Endothelial cell of umbilical vein (primary cell): ENCODE data around the gene DHRS12. TPM values are rescaled to one million over a fixed set of nuclear protein-coding genes. Genes with fewer than 3 reads are reported as not detected.

ENCODE experiments used
- BruUV-seq: library from RNA; stranded (reverse); fragments of 400-500 nt; replicated peaks from 2 replicates; lab custom pipeline; 2021; lab: Mats Ljungman, UMichigan
- CTCF ChIA-PET: fragments of 300-600, 350-600 bp; sonication (Branson Sonifier 250); formaldehyde crosslinking; loops from one replicate; lab custom pipeline; 2021; ENCODE audit warnings: antibody characterized with exemption, inconsistent platforms; lab: Charles Lee
- POLR2A ChIA-PET: fragments of 300-600, 350-600 bp; sonication (Branson Sonifier 250); formaldehyde crosslinking; loops from one replicate; lab custom pipeline; 2021; ENCODE audit warnings: antibody characterized with exemption, inconsistent platforms; lab: Charles Lee
- DNase-seq: peaks from one replicate; pipeline ENCODE4 v3.0.0-alpha.2; 2011; ENCODE audit warnings: low read depth, low spot score
- FAIRE-seq: peaks from 2 replicates; lab custom pipeline; 2011; peaks lifted over from hg19 to GRCh38; lab: Jason Lieb, UNC
- H2AFZ ChIP-seq: 2 replicates; pipeline ENCODE4 v1.6.0; 2012; ENCODE audit warnings: low read depth, low read length, control low read depth, inconsistent platforms
- H3K27ac ChIP-seq: 2 replicates; pipeline ENCODE4 v1.5.1; 2011; ENCODE audit warnings: low read depth, mild to moderate bottlenecking, control low read depth, low read length, moderate library complexity; ENCODE audit not compliant: insufficient read depth
- H3K27me3 ChIP-seq, 2 experiments: 2 replicates each; pipeline versions ENCODE4 v1.6.0 to v1.6.1; 2011; ENCODE audit warnings: low read length in 2 of 2, mixed read lengths in 1 of 2; ENCODE audit not compliant: control insufficient read depth in 2 of 2, insufficient read depth in 2 of 2
- H3K36me3 ChIP-seq, 2 experiments: 2 replicates in 1 of 2; 3 replicates in 1 of 2; pipeline ENCODE4 v1.5.1; 2011; ENCODE audit warnings: low read length in 2 of 2, mild to moderate bottlenecking in 1 of 2, moderate library complexity in 1 of 2; ENCODE audit not compliant: control insufficient read depth in 2 of 2, insufficient read depth in 2 of 2; ENCODE audit errors: extremely low read depth in 1 of 2
- H3K4me1 ChIP-seq: 3 replicates; pipeline ENCODE4 v1.5.1; 2011; ENCODE audit warnings: mild to moderate bottlenecking, low read length; ENCODE audit not compliant: control insufficient read depth, insufficient read depth; ENCODE audit errors: extremely low read depth
- H3K4me2 ChIP-seq: 2 replicates; pipeline ENCODE4 v1.6.1; 2011; ENCODE audit warnings: low read length, control low read depth, mixed read lengths; ENCODE audit not compliant: insufficient read depth
- H3K4me3 ChIP-seq, 3 experiments: fragments of 200-600 bp in 1 of 3; sonication (generic), shearing (Covaris generic) in 1 of 3; replicated peaks in 1 of 3; 2 replicates each; pipeline ENCODE4 v1.5.1; 2011 to 2016; ENCODE audit warnings: control low read depth in 3 of 3, low read length in 3 of 3, mild to moderate bottlenecking in 2 of 3, inconsistent platforms in 1 of 3, low read depth in 1 of 3, moderate library complexity in 1 of 3; ENCODE audit not compliant: insufficient read depth in 1 of 3
- H3K79me2 ChIP-seq: 2 replicates; pipeline ENCODE4 v1.6.0; 2012; ENCODE audit warnings: low read length, inconsistent platforms; ENCODE audit not compliant: control insufficient read depth, insufficient read depth
- H3K9ac ChIP-seq: replicated peaks from 2 replicates; pipeline ENCODE3; 2011; ENCODE audit warnings: low read length, control low read depth; ENCODE audit not compliant: insufficient read depth; ENCODE audit errors: extremely low read depth
- H3K9me1 ChIP-seq: replicated peaks from 3 replicates; pipeline ENCODE4 v1.6.0; 2011; ENCODE audit warnings: mild to moderate bottlenecking, low read length; ENCODE audit not compliant: control insufficient read depth, insufficient read depth; ENCODE audit errors: extremely low read depth
- H3K9me3 ChIP-seq: replicated peaks from 2 replicates; pipeline ENCODE4 v1.5.1; 2012; ENCODE audit warnings: low read length, inconsistent platforms; ENCODE audit not compliant: control insufficient read depth, insufficient read depth
- H4K20me1 ChIP-seq: replicated peaks from 2 replicates; pipeline ENCODE3; 2011; ENCODE audit warnings: mild to moderate bottlenecking, low read length; ENCODE audit not compliant: control insufficient read depth, insufficient read depth; ENCODE audit errors: extremely low read depth
- CTCF ChIP-seq, 2 donors: IDR thresholded peaks; 1 replicate in 1 of 2; 2 replicates in 1 of 2; pipeline ENCODE4 v1.5.1; 2011; ENCODE audit warnings: low read length in 2 of 2, mild to moderate bottlenecking in 2 of 2, moderate library complexity in 2 of 2, control low read depth in 1 of 2, inconsistent platforms in 1 of 2, low read depth in 1 of 2; ENCODE audit not compliant: insufficient read depth in 1 of 2; ENCODE audit errors: extremely low read depth in 1 of 2
- EZH2 ChIP-seq: IDR thresholded peaks from 2 replicates; pipeline ENCODE4 v1.6.1; 2012; ENCODE audit warnings: borderline replicate concordance, low read depth, mild to moderate bottlenecking, moderate library complexity, low read length, inconsistent platforms; ENCODE audit not compliant: severe bottlenecking
- FOS ChIP-seq: IDR thresholded peaks from 2 replicates; pipeline ENCODE4 v1.6.1; 2011; ENCODE audit warnings: mild to moderate bottlenecking, low read length, moderate library complexity, borderline replicate concordance; ENCODE audit not compliant: insufficient read depth
- GATA2 ChIP-seq: IDR thresholded peaks from 2 replicates; pipeline ENCODE4 v1.7.0; 2011; ENCODE audit warnings: low read depth, mild to moderate bottlenecking, moderate library complexity, mixed read lengths, low read length; ENCODE audit not compliant: insufficient read length, insufficient read depth
- JUN ChIP-seq: IDR thresholded peaks from 2 replicates; pipeline ENCODE4 v1.6.1; 2011; ENCODE audit warnings: borderline replicate concordance, low read depth; ENCODE audit not compliant: insufficient read length, insufficient read depth
- MAX ChIP-seq: IDR thresholded peaks from 2 replicates; pipeline ENCODE4 v1.6.1; 2011; ENCODE audit not compliant: insufficient read depth, insufficient read length
- MYC ChIP-seq: IDR thresholded peaks from one replicate; pipeline ENCODE4 v1.6.1; 2011; ENCODE audit warnings: mild to moderate bottlenecking, low read depth, low read length
- POLR2A ChIP-seq: IDR thresholded peaks from 2 replicates; pipeline ENCODE4 v1.6.1; 2012; ENCODE audit warnings: low read depth, mild to moderate bottlenecking, control low read depth, low read length
- POLR2AphosphoS5 ChIP-seq: IDR thresholded peaks from 2 replicates; pipeline ENCODE4 v1.6.1; 2012; ENCODE audit warnings: low read depth, mild to moderate bottlenecking, control low read depth, low read length, moderate library complexity; ENCODE audit not compliant: insufficient read depth
- dilution Hi-C: fragments of 300-500 bp; cut with MboI; formaldehyde crosslinking; loops from one replicate; pipeline ENCODE4 v1.15.0; 2019; ENCODE audit warnings: low sequenced_read_pairs; ENCODE audit not compliant: extremely low pct_ligation_motif_present
- intact Hi-C: fragments of 100-400 bp; cut with micrococcal nuclease; formaldehyde crosslinking; loops from one replicate; pipeline ENCODE4 v1.10.0; 2022
- polyA plus RNA-seq, 4 experiments: library from polyadenylated mRNA; depleted of rRNA in 3 of 4; stranded (reverse) in 3 of 4; unstranded in 1 of 4; fragments of >200 nt; gene quantifications; 2 replicates each; pipeline versions ENCODE4 v1.2.1 to v1.2.3, GENCODE V29; 2011 to 2012; ENCODE audit warnings: missing spikeins in 1 of 4
- total RNA-seq: library from RNA; stranded (reverse); gene quantifications from 2 replicates; pipeline ENCODE4 v1.2.3, GENCODE V29; 2021

DHRS12 gene
- total and polyA plus RNA-seq, 2 donors (not counting 3 experiments of a cell fraction or from before 2014, with no cell fraction given), result 8.9 to 9.1 TPM

- no peak overlapping the region for H2AFZ ChIP-seq
- TF ChIP-seq EZH2 (no peak), FOS (no peak), MYC (no peak), CTCF (IDR thresholded peaks at IDR 0.05; ENCODE audit: extremely low read depth in 1 of 2, insufficient read depth in 1 of 2, low read depth in 1 of 2, low read length in 2 of 2) (no peak), JUN (no peak), GATA2 (no peak), POLR2A (no peak), POLR2AphosphoS5 (no peak), MAX (no peak)
- no peaks in the 10 kb centered on the region for H3K36me3 ChIP-seq
- H3K27me3 ChIP-seq, result peaks cover 11 to 14% of the 10 kb centered on the region in 2 experiments
- dilution Hi-C loops, result no loop called here
- no TSS peak for BruUV-seq
- CTCF ChIA-PET, result interaction anchor here (1.0 kb wide), 1 partner anchor 304 kb away, joined by 4 read pairs; no protein-coding TSS in a partner anchor
- no peaks in the 10 kb centered on the region for H3K4me1 ChIP-seq
- no peak overlapping the region for H3K9ac ChIP-seq
- no peaks in the 10 kb centered on the region for H3K79me2 ChIP-seq
- H3K27ac ChIP-seq, result no peak overlapping the region
- DNase-seq, result no peak
- H3K9me3 ChIP-seq, result no peaks in the 10 kb centered on the region
- H4K20me1 ChIP-seq, result no peaks in the 10 kb centered on the region
- no peak overlapping the region for H3K4me3 ChIP-seq
- no peak overlapping the region for H3K4me2 ChIP-seq
- no peaks in the 10 kb centered on the region for H3K9me1 ChIP-seq
- FAIRE-seq, result no peak
- intact Hi-C loops, result no loop called here
- POLR2A ChIA-PET, result no interaction called here
These were observed 19.4 kb upstream of the DHRS12 start for GRCh38 chr13:51823359-51823758.
